ENCODE data around the gene CD244.

Gene CD244

GRCh38 chr1:160837558-160838205, 25.0 kb downstream of the CD244 start:
- H3K4me1 ChIP-seq (ENCODE audit: control insufficient read depth, insufficient read depth, low read length) = no peaks in the 10 kb centered on the region
- H3K36me3 ChIP-seq (ENCODE audit: control insufficient read depth, insufficient read depth, low read length) = no peaks in the 10 kb centered on the region
- H3K9ac ChIP-seq (ENCODE audit: low read length) = no peak overlapping the region
- no peaks in the 10 kb centered on the region for H3K9me3 ChIP-seq (ENCODE audit: control insufficient read depth, low read length)
- H3K4me3 ChIP-seq (ENCODE audit: low read length) = no peak overlapping the region
- no peaks in the 10 kb centered on the region for H3K27me3 ChIP-seq (ENCODE audit: control insufficient read depth, insufficient read depth, low read length)

GRCh38 chr1:160836981-160837557, 25.6 kb downstream of the CD244 start:
- Histone ChIP-seq H3K4me3 (ENCODE audit: low read length) (no peak overlapping the region), H3K27me3 (ENCODE audit: control insufficient read depth, insufficient read depth, low read length) (no peaks in the 10 kb centered on the region), H3K9me3 (ENCODE audit: control insufficient read depth, low read length) (no peaks in the 10 kb centered on the region), H3K4me1 (ENCODE audit: control insufficient read depth, insufficient read depth, low read length) (no peaks in the 10 kb centered on the region), H3K9ac (ENCODE audit: low read length) (no peak overlapping the region), H3K36me3 (ENCODE audit: control insufficient read depth, insufficient read depth, low read length) (no peaks in the 10 kb centered on the region)

GRCh38 chr1:160836561-160836960, 26.1 kb downstream of the CD244 start:
- no peaks in the 10 kb centered on the region for H3K27me3 ChIP-seq (ENCODE audit: control insufficient read depth, insufficient read depth, low read length)
- H3K9me3 ChIP-seq (ENCODE audit: control insufficient read depth, low read length) = no peaks in the 10 kb centered on the region
- H3K9ac ChIP-seq (ENCODE audit: low read length) = no peak overlapping the region
- H3K4me1 ChIP-seq (ENCODE audit: control insufficient read depth, insufficient read depth, low read length) = no peaks in the 10 kb centered on the region
- no peak overlapping the region for H3K4me3 ChIP-seq (ENCODE audit: low read length)
- no peaks in the 10 kb centered on the region for H3K36me3 ChIP-seq (ENCODE audit: control insufficient read depth, insufficient read depth, low read length)

GRCh38 chr1:160835751-160836150, 26.9 kb downstream of the CD244 start:
- H3K4me3 ChIP-seq (ENCODE audit: low read length) = no peak overlapping the region
- no peaks in the 10 kb centered on the region for H3K4me1 ChIP-seq (ENCODE audit: control insufficient read depth, insufficient read depth, low read length)
- no peaks in the 10 kb centered on the region for H3K27me3 ChIP-seq (ENCODE audit: control insufficient read depth, insufficient read depth, low read length)
- no peak overlapping the region for H3K9ac ChIP-seq (ENCODE audit: low read length)
- H3K36me3 ChIP-seq (ENCODE audit: control insufficient read depth, insufficient read depth, low read length) = no peaks in the 10 kb centered on the region
- no peaks in the 10 kb centered on the region for H3K9me3 ChIP-seq (ENCODE audit: control insufficient read depth, low read length)

- Histone ChIP-seq H3K9ac (ENCODE audit: low read length) (no peak overlapping the region), H3K9me3 (ENCODE audit: control insufficient read depth, low read length) (no peaks in the 10 kb centered on the region), H3K27me3 (ENCODE audit: control insufficient read depth, insufficient read depth, low read length) (no peaks in the 10 kb centered on the region), H3K36me3 (ENCODE audit: control insufficient read depth, insufficient read depth, low read length) (no peaks in the 10 kb centered on the region), H3K4me1 (ENCODE audit: control insufficient read depth, insufficient read depth, low read length) (no peaks in the 10 kb centered on the region), H3K4me3 (ENCODE audit: low read length) (no peak overlapping the region)
Observed at GRCh38 chr1:160834945-160835565, 27.6 kb downstream of the CD244 start.

GRCh38 chr1:160830321-160831153, 32.1 kb downstream of the CD244 start:
- Histone ChIP-seq H3K27me3 (ENCODE audit: control insufficient read depth, insufficient read depth, low read length) (no peaks in the 10 kb centered on the region), H3K4me3 (ENCODE audit: low read length) (no peak overlapping the region), H3K36me3 (ENCODE audit: control insufficient read depth, insufficient read depth, low read length) (no peaks in the 10 kb centered on the region), H3K4me1 (ENCODE audit: control insufficient read depth, insufficient read depth, low read length) (no peaks in the 10 kb centered on the region), H3K9ac (ENCODE audit: low read length) (no peak overlapping the region), H3K9me3 (ENCODE audit: control insufficient read depth, low read length) (no peaks in the 10 kb centered on the region)

GRCh38 chr1:160829766-160830165, 32.9 kb downstream of the CD244 start:
- H3K9ac ChIP-seq (ENCODE audit: low read length) = no peak overlapping the region
- H3K9me3 ChIP-seq (ENCODE audit: control insufficient read depth, low read length) = no peaks in the 10 kb centered on the region
- H3K4me3 ChIP-seq (ENCODE audit: low read length) = no peak overlapping the region
- H3K36me3 ChIP-seq (ENCODE audit: control insufficient read depth, insufficient read depth, low read length) = no peaks in the 10 kb centered on the region
- H3K27me3 ChIP-seq (ENCODE audit: control insufficient read depth, insufficient read depth, low read length) = no peaks in the 10 kb centered on the region
- H3K4me1 ChIP-seq (ENCODE audit: control insufficient read depth, insufficient read depth, low read length) = no peaks in the 10 kb centered on the region

- no peak overlapping the region for H3K4me3 ChIP-seq (ENCODE audit: low read length)
- no peaks in the 10 kb centered on the region for H3K27me3 ChIP-seq (ENCODE audit: control insufficient read depth, insufficient read depth, low read length)
- H3K36me3 ChIP-seq (ENCODE audit: control insufficient read depth, insufficient read depth, low read length) = no peaks in the 10 kb centered on the region
- no peaks in the 10 kb centered on the region for H3K9me3 ChIP-seq (ENCODE audit: control insufficient read depth, low read length)
- H3K4me1 ChIP-seq (ENCODE audit: control insufficient read depth, insufficient read depth, low read length) = no peaks in the 10 kb centered on the region
- no peak overlapping the region for H3K9ac ChIP-seq (ENCODE audit: low read length)
Observed at GRCh38 chr1:160827418-160827817, 35.3 kb downstream of the CD244 start.

- Histone ChIP-seq H3K9me3 (ENCODE audit: control insufficient read depth, low read length) (no peaks in the 10 kb centered on the region), H3K4me3 (ENCODE audit: low read length) (no peak overlapping the region), H3K9ac (ENCODE audit: low read length) (no peak overlapping the region), H3K27me3 (ENCODE audit: control insufficient read depth, insufficient read depth, low read length) (no peaks in the 10 kb centered on the region), H3K4me1 (ENCODE audit: control insufficient read depth, insufficient read depth, low read length) (no peaks in the 10 kb centered on the region), H3K36me3 (ENCODE audit: control insufficient read depth, insufficient read depth, low read length) (no peaks in the 10 kb centered on the region)
Observed at GRCh38 chr1:160826546-160826945, 36.1 kb downstream of the CD244 start.

GRCh38 chr1:160823296-160823695, 39.4 kb downstream of the CD244 start:
- H3K9ac ChIP-seq (ENCODE audit: low read length) = no peak overlapping the region
- H3K9me3 ChIP-seq (ENCODE audit: control insufficient read depth, low read length) = no peaks in the 10 kb centered on the region
- H3K4me3 ChIP-seq (ENCODE audit: low read length) = no peak overlapping the region
- H3K4me1 ChIP-seq (ENCODE audit: control insufficient read depth, insufficient read depth, low read length) = no peaks in the 10 kb centered on the region
- H3K36me3 ChIP-seq (ENCODE audit: control insufficient read depth, insufficient read depth, low read length) = no peaks in the 10 kb centered on the region
- no peaks in the 10 kb centered on the region for H3K27me3 ChIP-seq (ENCODE audit: control insufficient read depth, insufficient read depth, low read length)

GRCh38 chr1:160821627-160822026, 41.1 kb downstream of the CD244 start:
- Histone ChIP-seq H3K4me3 (ENCODE audit: low read length) (no peak overlapping the region), H3K9ac (ENCODE audit: low read length) (no peak overlapping the region), H3K27me3 (ENCODE audit: control insufficient read depth, insufficient read depth, low read length) (no peaks in the 10 kb centered on the region), H3K4me1 (ENCODE audit: control insufficient read depth, insufficient read depth, low read length) (no peaks in the 10 kb centered on the region), H3K36me3 (ENCODE audit: control insufficient read depth, insufficient read depth, low read length) (no peaks in the 10 kb centered on the region), H3K9me3 (ENCODE audit: control insufficient read depth, low read length) (no peaks in the 10 kb centered on the region)

- Histone ChIP-seq H3K4me3 (ENCODE audit: low read length) (no peak overlapping the region), H3K27me3 (ENCODE audit: control insufficient read depth, insufficient read depth, low read length) (no peaks in the 10 kb centered on the region), H3K9me3 (ENCODE audit: control insufficient read depth, low read length) (no peaks in the 10 kb centered on the region), H3K4me1 (ENCODE audit: control insufficient read depth, insufficient read depth, low read length) (no peaks in the 10 kb centered on the region), H3K9ac (ENCODE audit: low read length) (no peak overlapping the region), H3K36me3 (ENCODE audit: control insufficient read depth, insufficient read depth, low read length) (no peaks in the 10 kb centered on the region)
Observed at GRCh38 chr1:160819186-160819585, 43.5 kb downstream of the CD244 start.

Data from mucosa of stomach (tissue), 1 donor.